Kidney tubule cell (primary cell): ENCODE measurements around the gene COX7B2.

Experiments
- DNase-seq: peaks from one replicate; pipeline ENCODE4 v3.0.0-alpha.2; 2018; ENCODE audit warnings: low spot score

Gene COX7B2, protein sequence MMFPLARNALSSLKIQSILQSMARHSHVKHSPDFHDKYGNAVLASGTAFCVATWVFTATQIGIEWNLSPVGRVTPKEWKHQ

DNA sequence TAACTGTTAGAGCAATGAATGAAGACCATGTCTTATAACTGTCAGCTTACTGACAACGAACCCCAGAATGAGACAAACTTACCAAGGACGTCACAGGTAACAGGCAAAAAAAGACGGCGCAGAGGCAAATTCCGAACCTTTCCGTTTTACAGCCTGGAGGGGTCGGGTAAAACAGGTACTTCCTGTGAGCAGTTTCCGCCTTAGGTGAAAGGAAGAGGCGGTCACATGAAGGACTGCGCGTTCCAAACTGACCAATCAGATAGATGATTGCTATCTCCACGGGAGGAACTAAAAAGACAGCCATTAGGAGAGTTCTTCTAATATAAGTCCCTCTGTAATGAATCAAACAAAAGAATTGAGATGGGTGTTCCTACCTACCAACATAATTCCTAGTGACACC, at the start of gene COX7B2:
TSS of gene COX7B2 (minus strand) at position 168 of the 400 bp plus-strand sequence. CDS start 174,053 bp downstream, outside the sequence.
- DNase-seq, result no peak

GRCh38 chr4:46956451-46956850, 47.4 kb upstream of the COX7B2 start:
- DNase-seq, result no peak

DNA sequence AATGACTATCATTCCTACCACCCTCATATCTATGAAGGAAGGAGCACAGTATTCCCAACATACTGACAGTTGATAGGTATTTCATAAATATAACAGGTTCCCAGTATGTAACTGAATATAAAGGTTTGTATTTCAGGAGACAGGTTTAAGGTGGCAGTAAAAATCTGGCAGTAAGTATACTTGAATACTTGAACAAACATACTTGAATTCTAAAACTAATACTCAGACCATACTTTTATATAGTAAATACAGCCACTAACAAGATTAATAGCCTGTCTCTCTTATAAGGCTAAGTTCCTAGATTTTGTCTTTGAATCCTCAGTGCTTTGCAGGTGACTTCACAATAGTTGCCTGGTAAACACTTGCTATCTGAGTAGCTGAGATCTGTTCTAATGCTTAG, 46.6 kb upstream of the COX7B2 start:
- DNase-seq, result no peak

DNA sequence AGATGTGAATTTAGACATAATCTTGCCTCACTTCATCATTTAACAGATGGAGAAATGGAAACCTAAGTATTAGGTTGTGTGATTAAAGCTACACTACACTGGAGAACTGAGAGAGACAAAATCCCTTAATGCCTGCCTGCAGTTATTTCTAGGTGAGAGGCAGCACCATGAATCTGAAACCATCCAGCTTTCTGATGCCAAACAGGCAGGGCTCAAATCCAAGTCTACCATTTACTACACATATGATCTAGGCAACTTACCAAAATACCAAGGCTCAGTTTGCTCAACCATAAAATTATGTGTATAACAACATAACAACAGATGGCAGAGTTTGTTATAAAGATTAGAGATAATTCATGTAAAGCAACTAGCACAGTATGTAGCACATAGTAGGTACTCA, 45.6 kb upstream of the COX7B2 start:
- DNase-seq, result no peak

GRCh38 chr4:46953564-46953963, 44.5 kb upstream of the COX7B2 start:
- DNase-seq, result no peak

GRCh38 chr4:46952451-46952850, 43.4 kb upstream of the COX7B2 start:
- no peak for DNase-seq

- DNase-seq, result no peak
Observed at GRCh38 chr4:46950826-46951225, 41.8 kb upstream of the COX7B2 start.

- DNase-seq, result no peak
Observed at GRCh38 chr4:46949822-46950221, 40.8 kb upstream of the COX7B2 start.

GRCh38 chr4:46947541-46947940, 38.5 kb upstream of the COX7B2 start:
- DNase-seq, result no peak

GRCh38 chr4:46946919-46947536, 38.0 kb upstream of the COX7B2 start:
- DNase-seq, result no peak

DNA sequence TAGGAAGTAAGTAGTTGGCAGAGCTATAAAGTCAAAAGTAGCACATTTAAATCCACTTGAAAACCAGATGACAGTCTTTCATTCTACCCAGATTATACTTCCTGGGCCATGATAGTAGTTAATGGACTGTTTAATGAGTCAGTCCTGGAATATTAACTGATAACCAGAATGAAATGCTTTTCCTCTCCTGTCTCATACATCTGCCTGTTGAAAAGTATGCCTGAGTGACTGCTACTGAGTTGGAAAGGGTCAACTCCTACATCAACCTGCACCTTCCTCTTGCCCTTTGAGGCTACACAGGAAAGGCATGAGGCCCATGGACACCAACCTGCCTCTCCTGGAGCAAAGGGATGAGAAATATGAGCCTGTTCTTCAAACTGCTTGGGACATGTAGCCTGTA, 36.0 kb upstream of the COX7B2 start:
- peak; percentile 59 for DNase-seq

DNA sequence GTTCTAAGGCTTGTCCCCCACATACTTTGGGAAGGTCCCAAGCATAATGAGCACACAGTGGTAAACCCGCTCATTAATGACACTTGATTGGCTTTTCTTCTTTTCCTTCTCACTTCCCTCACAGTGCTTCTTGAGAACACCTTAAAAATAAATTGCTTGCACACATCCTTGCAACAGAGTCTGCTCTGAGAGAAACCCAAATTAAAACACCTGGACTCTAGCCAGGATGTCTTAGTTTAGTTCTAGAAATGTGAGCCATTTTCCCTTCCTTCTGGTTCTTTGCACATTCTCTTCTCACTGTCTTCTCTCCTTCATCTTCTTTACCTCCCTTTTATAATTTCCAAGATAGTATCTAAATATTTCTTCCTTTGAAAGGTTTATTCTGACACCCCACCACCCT, 35.3 kb upstream of the COX7B2 start:
- no peak for DNase-seq

GRCh38 chr4:46937493-46937892, 28.4 kb upstream of the COX7B2 start:
- peak; percentile 13 for DNase-seq

- DNase-seq, result no peak
Observed at GRCh38 chr4:46934726-46935125, 25.7 kb upstream of the COX7B2 start.

DNA sequence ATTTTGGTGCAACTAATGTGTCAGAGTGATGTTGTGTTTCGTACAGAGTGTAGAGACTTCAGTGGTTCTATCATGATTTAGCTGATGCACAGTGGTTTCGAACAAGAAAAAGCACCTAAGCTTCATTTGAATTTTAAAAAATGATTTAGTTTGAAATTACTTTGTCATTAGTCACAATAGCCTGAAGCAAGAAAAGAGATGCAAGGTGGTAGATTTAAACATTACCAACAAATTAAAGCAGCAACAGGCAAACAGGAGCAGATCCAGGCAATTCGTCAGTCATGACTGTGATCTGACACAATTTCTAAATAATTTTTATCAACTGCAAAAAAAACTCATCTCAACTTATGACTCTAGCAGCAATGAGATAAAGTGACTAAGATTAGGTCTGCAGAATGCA, 24.6 kb upstream of the COX7B2 start:
- peak; percentile 17 for DNase-seq

DNA sequence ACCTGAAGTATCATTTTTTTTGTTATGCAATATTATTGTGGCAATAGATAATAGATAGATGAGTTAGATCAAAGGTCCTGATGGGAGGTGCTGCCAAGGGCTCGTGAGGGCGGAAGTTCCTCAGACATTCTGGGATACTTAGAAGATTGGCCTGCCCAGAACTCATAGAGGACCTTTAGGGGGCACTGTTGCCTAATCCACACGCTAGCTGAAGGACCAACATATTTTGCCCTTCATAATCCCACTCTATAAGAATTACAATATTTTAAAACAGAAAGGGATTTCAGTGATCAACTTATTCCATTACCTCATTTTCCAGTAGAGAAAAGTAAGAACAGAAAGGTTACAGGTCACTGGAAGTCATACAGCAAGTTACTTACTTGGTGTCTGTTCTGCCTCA, 22.9 kb upstream of the COX7B2 start:
- DNase-seq, result peak; percentile 29

DNA sequence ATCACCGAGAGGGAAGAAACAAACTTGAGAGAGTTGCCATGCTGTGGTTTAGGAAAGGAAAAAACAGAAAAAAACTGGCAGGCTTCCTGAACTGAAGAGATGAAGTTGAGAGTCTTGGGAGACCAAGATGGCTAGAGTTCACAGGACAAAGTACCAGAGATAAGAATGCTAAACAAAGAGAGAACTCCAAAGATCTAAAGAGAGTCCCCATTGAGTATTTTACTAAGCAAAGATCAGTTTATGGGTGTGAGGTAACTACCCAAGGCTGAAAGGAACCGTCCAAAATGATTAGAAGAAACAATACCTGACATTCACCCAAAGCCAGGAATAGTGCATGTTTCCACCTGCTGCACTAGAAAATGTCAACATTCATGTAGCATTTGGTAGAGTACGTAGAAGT, 21.8 kb upstream of the COX7B2 start:
- no peak for DNase-seq

DNA sequence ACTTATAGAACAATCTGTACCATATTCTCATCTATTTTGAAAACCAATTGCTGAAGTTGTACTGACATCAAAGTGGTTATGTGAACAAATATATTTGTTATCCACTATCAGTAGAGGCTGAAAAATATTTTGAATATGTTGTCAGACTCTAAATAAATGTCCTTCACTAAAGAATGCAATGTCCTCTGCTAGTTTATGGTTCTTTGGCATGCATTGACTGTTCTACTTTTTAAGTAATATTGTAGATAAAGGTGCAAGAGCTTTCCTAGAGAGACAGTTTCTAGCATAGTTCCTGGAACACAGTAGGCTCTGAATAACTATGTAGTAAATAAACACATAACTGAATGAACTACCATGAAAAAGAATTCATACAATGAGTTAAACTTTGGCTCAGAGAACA, 18.2 kb upstream of the COX7B2 start:
- DNase-seq, result no peak

DNA sequence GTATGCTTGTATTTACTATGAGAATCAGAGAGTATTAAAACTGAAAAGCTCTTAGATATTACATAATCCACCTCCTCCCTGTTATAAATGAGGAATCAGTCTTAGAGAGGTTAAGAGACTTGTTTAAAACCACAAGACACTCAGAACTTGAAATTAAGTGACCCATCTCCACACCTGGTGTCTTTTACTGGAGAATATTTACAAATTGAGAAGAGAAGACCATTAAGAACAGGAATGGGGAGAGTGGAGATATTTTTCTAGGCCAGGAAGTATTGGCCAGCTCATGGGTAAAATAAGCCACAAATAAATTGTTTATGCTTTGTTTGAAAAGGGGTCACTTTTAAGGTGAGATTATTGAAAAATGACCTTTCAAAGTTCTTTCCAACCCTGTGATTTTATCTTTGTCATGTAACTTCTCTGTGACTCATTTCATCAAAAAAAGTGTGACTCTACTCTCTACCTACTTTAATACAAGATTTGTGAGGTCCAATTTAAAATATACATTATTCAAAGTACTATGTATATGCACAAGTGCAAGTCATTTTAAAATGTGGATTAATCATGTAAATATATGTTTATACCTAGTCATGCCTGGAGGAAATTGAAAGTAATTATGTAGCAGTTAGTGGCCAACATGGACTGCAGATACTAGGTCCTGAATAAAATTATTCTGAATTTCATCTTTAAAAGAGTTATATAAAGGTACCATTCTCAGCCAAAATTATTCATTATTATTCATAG, 15.9 kb upstream of the COX7B2 start:
- no peak for DNase-seq

DNA sequence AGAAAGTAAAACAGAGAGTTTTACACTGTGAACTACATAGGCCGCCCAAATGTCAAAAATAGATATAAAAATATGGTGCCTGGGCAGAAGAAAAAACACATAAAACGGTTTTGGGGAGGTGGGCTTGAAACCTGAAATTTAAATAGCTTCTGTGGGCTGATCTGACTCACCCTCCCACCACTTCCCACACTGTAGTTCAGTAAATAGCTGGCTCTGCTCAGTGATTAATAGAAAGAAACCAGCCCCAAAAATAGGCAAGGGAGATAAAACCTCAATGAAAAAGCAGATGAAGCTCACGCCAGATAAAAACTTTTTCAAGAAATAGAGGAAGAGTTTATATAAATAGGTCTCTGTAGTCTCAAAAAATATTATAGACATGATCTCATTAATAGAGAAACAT, 13.2 kb upstream of the COX7B2 start:
- DNase-seq, result no peak

DNA sequence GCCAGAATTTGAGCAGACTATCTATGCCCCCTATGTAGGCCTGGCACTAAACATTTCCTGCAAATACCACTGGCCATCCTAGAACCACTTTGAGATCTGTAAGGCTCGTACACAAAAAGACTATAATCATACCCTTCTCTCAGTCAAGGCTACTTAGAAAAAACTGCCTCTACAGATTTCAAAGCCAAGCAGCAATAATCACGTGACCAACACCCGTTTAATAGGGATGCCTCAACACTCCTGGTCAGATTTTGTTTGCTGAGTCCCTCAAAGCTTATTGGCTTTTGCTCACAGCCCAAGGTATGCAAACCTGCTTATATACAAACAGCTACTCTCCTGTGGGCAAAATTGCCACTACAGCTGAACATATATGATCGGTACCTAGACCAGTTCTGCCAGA, 897 bp downstream of the COX7B2 start:
- no peak for DNase-seq

DNA sequence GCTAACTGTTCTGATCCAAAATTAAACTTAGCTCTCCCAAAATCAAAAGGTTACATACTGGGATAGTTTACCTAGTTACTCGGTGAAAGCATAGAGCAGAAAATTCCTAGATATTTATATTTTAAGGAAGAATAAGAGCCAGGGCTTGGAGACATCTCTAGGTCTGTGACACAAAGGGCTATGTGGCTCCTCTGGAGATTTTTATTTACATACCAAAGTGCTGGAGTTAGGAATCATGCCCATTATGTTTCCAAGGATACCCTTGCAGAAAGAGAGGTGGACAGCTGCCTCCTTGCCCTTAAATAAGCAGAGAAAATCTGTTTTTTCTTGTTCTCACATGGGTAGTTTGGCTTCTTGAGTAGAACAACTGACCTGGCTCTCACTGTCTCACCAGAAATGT, 9.0 kb downstream of the COX7B2 start:
- no peak for DNase-seq

DNA sequence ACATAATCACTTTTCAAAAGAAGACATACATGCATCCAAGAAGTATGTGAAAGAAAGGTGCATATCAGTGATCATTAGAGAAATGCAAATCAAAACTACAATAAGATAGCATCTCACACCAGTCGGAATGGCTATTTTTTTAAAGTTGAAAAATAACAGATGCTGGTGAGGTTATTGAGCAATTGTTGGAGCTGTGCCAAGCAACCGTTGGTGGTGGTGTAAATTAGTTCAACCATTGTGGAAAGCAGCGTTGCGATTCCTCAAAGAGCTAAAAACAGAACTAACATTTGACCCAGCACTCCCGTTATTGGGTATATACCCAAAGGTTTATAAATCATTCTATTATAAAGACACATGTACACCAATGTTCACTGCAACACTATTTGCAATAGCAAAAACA, 14.2 kb downstream of the COX7B2 start:
- DNase-seq, result no peak

DNA sequence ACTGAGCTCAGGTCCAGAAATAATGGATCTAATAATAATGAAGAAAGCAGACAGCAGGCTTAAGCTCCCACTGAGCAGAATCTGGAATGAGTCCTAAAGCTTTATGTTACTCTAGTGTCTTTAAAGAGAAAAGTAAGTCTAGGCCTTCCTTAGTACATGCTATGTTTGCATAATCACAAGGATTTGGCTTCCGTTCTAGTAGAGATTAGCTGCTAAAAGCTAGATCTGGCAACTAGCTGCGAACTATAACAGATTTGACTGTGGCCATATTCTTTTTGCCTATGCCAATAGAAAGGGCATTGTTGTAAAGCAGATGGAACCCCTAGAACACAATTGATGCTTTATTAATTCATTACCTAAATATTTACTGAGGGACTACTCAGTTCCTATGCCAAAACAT, 19.0 kb downstream of the COX7B2 start:
- DNase-seq, result no peak
